ENCODE results near the gene SHMT2.

DNA sequence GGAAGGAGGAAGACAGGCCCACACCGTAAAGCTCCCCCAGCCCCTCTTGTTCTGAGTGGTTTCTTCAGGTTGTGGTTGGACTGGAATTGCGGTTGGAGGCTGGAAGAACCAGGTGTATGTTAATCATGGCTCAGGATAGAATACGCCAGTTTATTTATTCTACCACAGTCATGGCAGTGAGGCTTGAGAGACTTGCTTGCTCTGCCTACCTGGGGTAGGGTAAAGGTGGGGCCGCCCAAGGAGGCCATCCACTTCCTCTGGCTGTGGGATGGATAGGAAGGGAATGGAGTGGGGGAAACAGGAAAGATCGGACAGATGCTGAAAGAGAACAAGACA lies 8.1 kb downstream of the SHMT2 start:
- TF ChIP-seq, protein P1, sequence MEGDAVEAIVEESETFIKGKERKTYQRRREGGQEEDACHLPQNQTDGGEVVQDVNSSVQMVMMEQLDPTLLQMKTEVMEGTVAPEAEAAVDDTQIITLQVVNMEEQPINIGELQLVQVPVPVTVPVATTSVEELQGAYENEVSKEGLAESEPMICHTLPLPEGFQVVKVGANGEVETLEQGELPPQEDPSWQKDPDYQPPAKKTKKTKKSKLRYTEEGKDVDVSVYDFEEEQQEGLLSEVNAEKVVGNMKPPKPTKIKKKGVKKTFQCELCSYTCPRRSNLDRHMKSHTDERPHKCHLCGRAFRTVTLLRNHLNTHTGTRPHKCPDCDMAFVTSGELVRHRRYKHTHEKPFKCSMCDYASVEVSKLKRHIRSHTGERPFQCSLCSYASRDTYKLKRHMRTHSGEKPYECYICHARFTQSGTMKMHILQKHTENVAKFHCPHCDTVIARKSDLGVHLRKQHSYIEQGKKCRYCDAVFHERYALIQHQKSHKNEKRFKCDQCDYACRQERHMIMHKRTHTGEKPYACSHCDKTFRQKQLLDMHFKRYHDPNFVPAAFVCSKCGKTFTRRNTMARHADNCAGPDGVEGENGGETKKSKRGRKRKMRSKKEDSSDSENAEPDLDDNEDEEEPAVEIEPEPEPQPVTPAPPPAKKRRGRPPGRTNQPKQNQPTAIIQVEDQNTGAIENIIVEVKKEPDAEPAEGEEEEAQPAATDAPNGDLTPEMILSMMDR (IDR thresholded peaks at IDR 0.05; ENCODE audit: low read depth, low read length) = no peak
- no peak for TF ChIP-seq POLR2A (IDR thresholded peaks at IDR 0.05; ENCODE audit: extremely low read depth, insufficient read length)

Measured in NB4 (cell line).